Hematopoietic multipotent progenitor cell treated with erythropoietin and hydrocortisone succinate and interleukin-3 and kit ligand, for 6 days (in vitro differentiated cells): ENCODE data around the gene APOB.

Source experiments
- DNase-seq: peaks from one replicate; pipeline ENCODE4 v3.0.0-alpha.2; 2015

APOB gene

GRCh38 chr2:21018290-21018689 is 25.6 kb downstream of the APOB start:
- no peak for DNase-seq

- no peak for DNase-seq
Observed at GRCh38 chr2:21017748-21018276, 26.1 kb downstream of the APOB start.

- DNase-seq: no peak
Observed at GRCh38 chr2:21015281-21015645, 28.6 kb downstream of the APOB start.

GRCh38 chr2:21014364-21015280 is 29.3 kb downstream of the APOB start:
- DNase-seq: no peak

- DNase-seq: no peak
Observed at GRCh38 chr2:21013043-21013816, 30.6 kb downstream of the APOB start.

- no peak for DNase-seq
Observed at GRCh38 chr2:21012557-21012937, 31.3 kb downstream of the APOB start.

GRCh38 chr2:21011876-21012556 is 31.9 kb downstream of the APOB start:
- DNase-seq: no peak

GRCh38 chr2:21011453-21011852 is 32.4 kb downstream of the APOB start:
- DNase-seq: no peak

- DNase-seq: no peak
Observed at GRCh38 chr2:21010813-21011439, 32.9 kb downstream of the APOB start.

GRCh38 chr2:21009662-21010225 is 34.1 kb downstream of the APOB start:
- DNase-seq: no peak

GRCh38 chr2:21008790-21009661 is 34.8 kb downstream of the APOB start:
- no peak for DNase-seq

- no peak for DNase-seq
Observed at GRCh38 chr2:21008014-21008789, 35.7 kb downstream of the APOB start.

GRCh38 chr2:21007129-21008013 is 36.5 kb downstream of the APOB start:
- DNase-seq: no peak

- DNase-seq: no peak
Observed at GRCh38 chr2:21006423-21007128, 37.3 kb downstream of the APOB start.

GRCh38 chr2:21005700-21006422 is 38.0 kb downstream of the APOB start:
- no peak for DNase-seq

- DNase-seq: no peak
Observed at GRCh38 chr2:21005111-21005699, 38.7 kb downstream of the APOB start.

- DNase-seq: no peak
Observed at GRCh38 chr2:21004181-21004572, 39.7 kb downstream of the APOB start.
